ENCODE data around the gene RNF144A.

- TF ChIP-seq CTCF (IDR thresholded peaks at IDR 0.05) (peak in 7 of 12 donors; percentile 12 to 34 (median 25)), POLR2A (IDR thresholded peaks at IDR 0.05) (no peak)
Observed at GRCh38 chr2:7083580-7084509, 166.6 kb downstream of the RNF144A start.
